Immature natural killer cell (primary cell): Measurements from ENCODE around the gene AK4. TPM values are rescaled to one million over a fixed set of nuclear protein-coding genes. Genes with fewer than 3 reads are reported as not detected.
"Not testable (repeated sequence)": the region's sequence is repeated elsewhere in the genome, so short reads cannot be mapped to it uniquely, and the experiment has no call there.

Experiments used
- DNase-seq, 3 donors: peaks; one replicate each; pipeline ENCODE4 v3.0.0; 2022; ENCODE audit warnings: mixed read lengths in 1 of 3
- H3K27ac Mint-ChIP-seq, 6 donors: one replicate each; pipeline ENCODE4 v1.8.0; 2020; ENCODE audit warnings: mixed read lengths in 6 of 6, mild to moderate bottlenecking in 5 of 6, inconsistent platforms in 4 of 6, moderate library complexity in 3 of 6
- H3K27me3 Mint-ChIP-seq, 3 donors: one replicate each; pipeline ENCODE4 v1.8.0; 2020 to 2021; ENCODE audit warnings: low read depth in 3 of 3, mild to moderate bottlenecking in 3 of 3, mixed read lengths in 3 of 3, moderate library complexity in 3 of 3, inconsistent platforms in 1 of 3
- H3K36me3 Mint-ChIP-seq, 3 donors: one replicate each; pipeline ENCODE4 v1.8.0; 2020; ENCODE audit warnings: mixed read lengths in 3 of 3, inconsistent platforms in 2 of 3, mild to moderate bottlenecking in 2 of 3
- H3K4me1 Mint-ChIP-seq, 2 donors: one replicate each; pipeline ENCODE4 v1.8.0; 2020; ENCODE audit warnings: inconsistent platforms in 2 of 2, mild to moderate bottlenecking in 2 of 2, mixed read lengths in 2 of 2, moderate library complexity in 1 of 2
- H3K4me3 Mint-ChIP-seq, 5 donors: one replicate each; pipeline ENCODE4 v1.8.0; 2020; ENCODE audit warnings: mild to moderate bottlenecking in 5 of 5, mixed read lengths in 5 of 5, inconsistent platforms in 3 of 5, moderate library complexity in 3 of 5
- H3K9me3 Mint-ChIP-seq, 6 donors: one replicate each; pipeline ENCODE4 v1.8.0; 2020; ENCODE audit warnings: mild to moderate bottlenecking in 6 of 6, mixed read lengths in 6 of 6, inconsistent platforms in 4 of 6, moderate library complexity in 3 of 6
- polyA plus RNA-seq, 3 donors: library from polyadenylated mRNA; unstranded; fragments of 300-500 nt; fragmentation: Illumina TruSeq; gene quantifications; one replicate each; pipeline ENCODE4 v1.2.3, GENCODE V29; 2021

AK4 gene
- polyA plus RNA-seq: under 1 TPM in 1 of 3 donors, not detected in 2; 0.41 TPM

DNA sequence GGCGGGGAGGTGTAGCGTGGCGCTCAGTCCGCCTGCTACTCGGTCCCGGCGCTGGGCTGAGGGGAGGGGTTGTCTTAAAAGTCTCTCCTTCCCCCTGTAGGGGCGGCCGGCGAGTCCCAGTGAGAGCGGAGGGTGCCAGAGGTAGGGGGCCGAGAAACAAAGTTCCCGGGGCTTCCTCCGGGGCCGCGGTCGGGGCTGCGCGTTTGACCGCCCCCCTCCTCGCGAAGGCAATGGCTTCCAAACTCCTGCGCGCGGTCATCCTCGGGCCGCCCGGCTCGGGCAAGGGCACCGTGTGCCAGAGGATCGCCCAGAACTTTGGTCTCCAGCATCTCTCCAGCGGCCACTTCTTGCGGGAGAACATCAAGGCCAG lies at the start of gene AK4:
Gene AK4, plus strand, starts transcription at position 26 of the 370 bp plus-strand sequence. Its CDS starts 205 bp downstream, at position 231.
- Mint-ChIP-seq H3K27me3 (peaks cover 13 to 28% (median 20%) of the 10 kb centered on the region in 3 donors), H3K4me3 (peak within 1 kb of the TSS; percentile 78 to 81 (median 78)), H3K4me1 (peaks cover 14 to 17% of the 10 kb centered on the region in 2 donors)
- H3K27ac Mint-ChIP-seq, H3K9me3 Mint-ChIP-seq, H3K36me3 Mint-ChIP-seq, DNase-seq: not testable (repeated sequence)

- peaks cover 0 to 25% (median 16%) of the 10 kb centered on the region in 6 donors for H3K9me3 Mint-ChIP-seq
- H3K36me3 Mint-ChIP-seq: peaks cover 0 to 4% (median 4%) of the 10 kb centered on the region in 3 donors
- H3K27ac Mint-ChIP-seq: no peak overlapping the region
- no peak overlapping the region for H3K4me3 Mint-ChIP-seq
- no peak for DNase-seq
- H3K27me3 Mint-ChIP-seq: peaks cover 0 to 4% (median 2%) of the 10 kb centered on the region in 3 donors
- no peaks in the 10 kb centered on the region for H3K4me1 Mint-ChIP-seq
Observed at GRCh38 chr1:65103807-65104206, 44.2 kb upstream of the AK4 start.

DNA sequence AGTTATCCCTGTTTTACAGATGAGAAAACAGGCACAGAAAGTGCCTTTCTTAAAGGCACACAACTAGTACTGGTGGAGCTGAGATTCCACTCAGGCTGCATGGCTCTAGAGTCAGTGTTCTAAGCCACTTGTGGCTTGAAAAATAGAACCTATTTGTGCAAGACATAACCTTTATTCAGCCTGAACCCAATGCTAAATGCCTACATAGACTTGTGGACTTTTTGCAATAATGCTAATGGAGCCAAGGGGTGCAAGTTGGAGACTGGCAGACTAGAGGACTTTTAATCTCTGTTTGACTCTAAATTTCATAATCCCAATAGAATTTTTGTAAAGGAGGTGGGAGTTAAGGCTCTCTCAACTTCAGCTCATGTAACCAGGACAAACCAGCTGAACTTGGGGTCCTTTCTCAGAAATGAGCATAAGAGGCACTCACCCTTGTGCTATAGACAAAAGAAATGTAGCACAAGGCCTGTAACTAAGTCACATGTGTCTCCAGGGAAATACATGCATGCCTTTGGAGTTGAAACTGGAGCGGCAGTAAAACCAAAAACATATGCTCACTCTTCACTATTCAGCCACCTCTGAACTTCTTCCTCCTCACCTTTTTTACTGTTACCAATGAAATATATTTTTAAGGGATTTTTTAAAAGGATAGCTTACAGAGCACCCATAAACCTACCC lies 43.0 kb upstream of the AK4 start:
- H3K27me3 Mint-ChIP-seq: peaks cover 0 to 4% (median 3%) of the 10 kb centered on the region in 3 donors
- H3K4me3 Mint-ChIP-seq: no peak overlapping the region
- no peak overlapping the region for H3K27ac Mint-ChIP-seq
- no peak for DNase-seq
- H3K9me3 Mint-ChIP-seq: peaks cover 0 to 14% (median 7%) of the 10 kb centered on the region in 6 donors
- H3K36me3 Mint-ChIP-seq: peaks cover 0 to 4% (median 3%) of the 10 kb centered on the region in 3 donors
- no peaks in the 10 kb centered on the region for H3K4me1 Mint-ChIP-seq

DNA sequence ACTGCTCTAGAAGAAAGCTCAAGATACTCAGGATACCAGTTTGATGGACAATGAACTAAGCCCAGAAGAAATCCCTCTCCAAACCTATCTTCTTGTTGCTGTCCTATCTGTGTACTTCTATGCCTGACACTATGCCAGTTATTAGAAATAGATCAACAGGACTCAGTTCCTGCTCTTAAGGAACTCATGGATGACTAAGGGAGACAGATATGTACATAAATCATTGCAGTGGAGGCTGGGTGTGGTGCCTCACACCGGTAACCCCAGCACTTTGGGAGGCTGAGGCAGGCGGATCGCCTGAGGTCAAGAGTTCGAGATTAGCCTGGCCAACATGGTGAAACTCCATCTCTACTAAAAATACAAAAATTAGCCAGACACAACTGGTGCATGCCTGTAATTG lies 42.4 kb upstream of the AK4 start:
- Mint-ChIP-seq H3K27me3 (peaks cover 0 to 4% (median 3%) of the 10 kb centered on the region in 3 donors), H3K4me3 (no peak overlapping the region), H3K27ac (no peak overlapping the region), H3K36me3 (peaks cover 0 to 4% (median 0%) of the 10 kb centered on the region in 3 donors), H3K9me3 (peaks cover 0 to 9% (median 2%) of the 10 kb centered on the region in 6 donors), H3K4me1 (no peaks in the 10 kb centered on the region)
- DNase-seq: no peak

GRCh38 chr1:65108025-65108642 lies 39.9 kb upstream of the AK4 start:
- Mint-ChIP-seq H3K27ac (no peak overlapping the region), H3K4me1 (no peaks in the 10 kb centered on the region), H3K4me3 (no peak overlapping the region), H3K27me3 (peaks cover 3 to 6% (median 3%) of the 10 kb centered on the region in 3 donors), H3K36me3 (no peaks in the 10 kb centered on the region), H3K9me3 (no peaks in the 10 kb centered on the region)
- DNase-seq: no peak

- peaks cover 3 to 6% (median 3%) of the 10 kb centered on the region in 3 donors for H3K27me3 Mint-ChIP-seq
- DNase-seq: no peak
Observed at GRCh38 chr1:65109487-65109886, 38.5 kb upstream of the AK4 start.

GRCh38 chr1:65112811-65113210 lies 35.2 kb upstream of the AK4 start:
- Mint-ChIP-seq H3K4me3 (no peak overlapping the region), H3K9me3 (no peaks in the 10 kb centered on the region), H3K4me1 (no peaks in the 10 kb centered on the region), H3K27me3 (peaks cover 5 to 6% (median 6%) of the 10 kb centered on the region in 3 donors), H3K36me3 (no peaks in the 10 kb centered on the region), H3K27ac (no peak overlapping the region)
- DNase-seq: no peak

More at GRCh38 chr1:65109487-65109886, 38.5 kb upstream of the AK4 start:
- Mint-ChIP-seq H3K36me3 (no peaks in the 10 kb centered on the region), H3K9me3 (no peaks in the 10 kb centered on the region), H3K4me3 (no peak overlapping the region), H3K4me1 (no peaks in the 10 kb centered on the region), H3K27ac (no peak overlapping the region)

- H3K27ac Mint-ChIP-seq: no peak overlapping the region
- peaks cover 5 to 6% (median 6%) of the 10 kb centered on the region in 3 donors for H3K27me3 Mint-ChIP-seq
- H3K9me3 Mint-ChIP-seq: no peaks in the 10 kb centered on the region
- H3K36me3 Mint-ChIP-seq: no peaks in the 10 kb centered on the region
- H3K4me3 Mint-ChIP-seq: no peak overlapping the region
- no peaks in the 10 kb centered on the region for H3K4me1 Mint-ChIP-seq
- DNase-seq: no peak
Observed at GRCh38 chr1:65113298-65113697, 34.7 kb upstream of the AK4 start.

GRCh38 chr1:65114322-65114721 lies 33.7 kb upstream of the AK4 start:
- H3K36me3 Mint-ChIP-seq: no peaks in the 10 kb centered on the region
- H3K27ac Mint-ChIP-seq: no peak overlapping the region

GRCh38 chr1:65119951-65120350 lies 28.1 kb upstream of the AK4 start:
- Mint-ChIP-seq H3K27me3 (peaks cover 5 to 7% (median 6%) of the 10 kb centered on the region in 3 donors), H3K4me1 (peaks cover 5 to 9% of the 10 kb centered on the region in 2 donors), H3K4me3 (no peak overlapping the region), H3K36me3 (no peaks in the 10 kb centered on the region), H3K27ac (no peak overlapping the region), H3K9me3 (no peaks in the 10 kb centered on the region)
- DNase-seq: no peak

More at GRCh38 chr1:65114322-65114721, 33.7 kb upstream of the AK4 start:
- no peak overlapping the region for H3K4me3 Mint-ChIP-seq
- H3K9me3 Mint-ChIP-seq: no peaks in the 10 kb centered on the region
- no peak for DNase-seq
- peaks cover 3 to 6% (median 6%) of the 10 kb centered on the region in 3 donors for H3K27me3 Mint-ChIP-seq
- no peaks in the 10 kb centered on the region for H3K4me1 Mint-ChIP-seq

DNA sequence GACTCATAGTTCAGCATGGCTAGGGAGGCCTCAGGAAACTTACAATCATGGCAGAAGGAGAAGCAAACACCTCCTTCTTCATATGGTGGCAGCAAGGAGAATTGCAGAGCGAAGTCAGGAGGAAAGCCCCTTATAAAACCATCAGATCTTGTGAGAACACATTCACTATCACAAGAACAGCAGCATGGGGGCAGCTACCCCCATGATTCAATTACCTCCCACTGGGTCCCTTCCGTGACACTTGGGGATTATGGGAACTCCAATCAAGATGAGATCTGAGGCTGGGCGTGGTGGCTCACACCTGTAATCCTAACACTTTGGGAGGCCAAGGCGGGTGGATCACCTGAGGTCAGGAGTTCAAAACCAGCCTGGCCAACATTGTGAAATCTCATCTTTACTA lies 18.9 kb upstream of the AK4 start:
- not testable (repeated sequence) for DNase-seq, H3K36me3 Mint-ChIP-seq, H3K9me3 Mint-ChIP-seq, H3K4me1 Mint-ChIP-seq, H3K4me3 Mint-ChIP-seq, H3K27ac Mint-ChIP-seq
- peaks cover 3 to 11% (median 4%) of the 10 kb centered on the region in 3 donors for H3K27me3 Mint-ChIP-seq

DNA sequence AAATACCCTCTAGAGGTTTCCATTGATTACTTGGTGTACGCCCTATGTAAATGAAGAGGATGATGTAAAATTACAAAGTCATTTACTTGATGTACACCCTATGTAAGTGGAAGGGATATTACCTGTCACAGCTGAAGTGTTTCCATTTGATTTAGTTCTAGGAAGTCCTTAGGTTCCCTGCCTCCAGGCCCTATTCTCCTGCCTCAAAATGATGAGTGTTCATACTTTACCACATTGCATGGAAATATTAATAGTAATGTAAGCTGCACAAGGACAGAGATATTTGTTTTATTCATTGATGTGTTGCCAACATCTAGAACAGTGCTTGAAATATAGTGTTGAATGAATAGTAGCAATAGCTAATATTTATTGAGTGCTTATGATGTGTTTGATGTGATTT lies 9.5 kb upstream of the AK4 start:
- peaks cover 2 to 11% (median 5%) of the 10 kb centered on the region in 3 donors for H3K27me3 Mint-ChIP-seq
- DNase-seq: no peak
- H3K4me3 Mint-ChIP-seq: no peak overlapping the region
- no peaks in the 10 kb centered on the region for H3K36me3 Mint-ChIP-seq
- no peaks in the 10 kb centered on the region for H3K9me3 Mint-ChIP-seq
- H3K4me1 Mint-ChIP-seq: no peaks in the 10 kb centered on the region
- no peak overlapping the region for H3K27ac Mint-ChIP-seq

DNA sequence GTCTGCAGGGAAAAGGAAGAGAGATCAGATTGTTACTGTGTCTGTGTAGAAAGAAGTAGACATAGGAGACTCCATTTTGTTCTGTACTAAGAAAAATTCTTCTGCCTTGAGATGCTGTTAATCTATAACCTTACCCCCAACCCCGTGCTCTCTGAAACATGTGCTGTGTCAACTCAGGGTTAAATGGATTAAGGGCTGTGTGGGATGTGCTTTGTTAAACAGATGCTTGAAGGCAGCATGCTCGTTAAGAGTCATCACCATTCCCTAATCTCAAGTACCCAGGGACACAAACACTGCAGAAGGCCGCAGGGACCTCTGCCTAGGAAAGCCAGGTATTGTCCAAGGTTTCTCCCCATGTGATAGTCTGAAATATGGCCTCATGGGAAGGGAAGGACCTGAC lies 8.2 kb upstream of the AK4 start:
- H3K27ac Mint-ChIP-seq, H3K36me3 Mint-ChIP-seq, H3K4me3 Mint-ChIP-seq, DNase-seq, H3K4me1 Mint-ChIP-seq, H3K9me3 Mint-ChIP-seq: not testable (repeated sequence)
- H3K27me3 Mint-ChIP-seq: peaks cover 2 to 13% (median 6%) of the 10 kb centered on the region in 3 donors

DNA sequence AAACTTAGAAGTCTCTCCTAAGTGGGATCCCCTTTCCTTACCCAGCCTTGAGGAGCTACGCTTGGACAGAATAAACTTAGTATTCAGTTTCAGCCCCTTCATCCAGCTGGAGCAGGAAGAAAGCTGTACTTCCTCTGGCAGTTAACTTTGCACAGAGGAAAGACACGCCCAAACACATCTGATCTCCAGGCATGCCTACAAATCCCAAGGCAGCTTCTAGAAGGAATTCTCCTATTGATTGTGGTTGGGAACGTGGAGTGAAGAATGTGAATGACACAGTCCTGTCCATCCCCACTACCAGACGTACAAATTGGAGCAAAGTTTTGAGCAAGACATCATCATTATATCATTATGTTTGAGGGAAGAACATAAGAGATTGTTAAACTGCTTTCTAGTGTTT lies 6.6 kb upstream of the AK4 start:
- Mint-ChIP-seq H3K4me3 (no peak overlapping the region), H3K27me3 (peaks cover under 1 to 18% (median 10%) of the 10 kb centered on the region in 3 donors), H3K27ac (no peak overlapping the region), H3K36me3 (no peaks in the 10 kb centered on the region), H3K4me1 (no peaks in the 10 kb centered on the region), H3K9me3 (no peaks in the 10 kb centered on the region)
- no peak for DNase-seq
